DLD1 (cell line): ENCODE measurements around the gene SPTB.
"Not testable (repeated sequence)": the region's sequence is repeated elsewhere in the genome, so short reads cannot be mapped to it uniquely, and the experiment has no call there.

ENCODE experiments used
- in situ Hi-C: cut with HindIII; loops from 2 replicates; pipeline ENCODE4 v1.10.0; 2017; ENCODE audit warnings: low sequenced_read_pairs

The SPTB gene

GRCh38 chr14:64825006-64825405 is 54.7 kb downstream of the SPTB start:
- in situ Hi-C loops: no loop called here

GRCh38 chr14:64824471-64824870 is 55.2 kb downstream of the SPTB start:
- in situ Hi-C loops: no loop called here

DNA sequence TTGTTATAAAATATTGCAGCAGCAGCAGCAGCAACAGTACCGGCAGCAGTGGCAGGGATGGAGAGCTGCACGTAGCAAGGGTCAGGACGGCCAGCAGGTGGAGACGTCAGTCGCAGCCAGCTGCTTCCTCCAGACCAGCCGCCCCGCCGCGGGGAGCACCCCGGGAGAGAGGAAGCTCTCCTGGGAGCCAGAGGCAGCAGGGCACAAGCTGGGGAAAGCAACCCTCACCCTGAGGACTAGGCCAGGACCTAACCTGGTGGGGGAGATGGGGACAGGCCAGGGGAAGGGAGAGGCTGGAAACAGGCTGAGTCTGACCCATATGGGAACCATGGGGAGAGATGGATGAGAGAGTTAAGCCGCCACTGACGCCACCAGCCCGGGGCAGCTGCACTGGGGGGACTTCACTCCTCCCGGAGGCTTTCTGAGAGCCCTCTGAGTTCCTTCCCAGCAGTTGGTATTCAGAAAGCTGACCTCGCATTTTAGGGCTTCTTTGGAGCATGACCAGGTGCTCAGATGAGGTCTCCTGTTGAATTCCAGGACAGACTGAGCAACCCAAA is 56.3 kb downstream of the SPTB start:
- in situ Hi-C loops: no loop called here

DNA sequence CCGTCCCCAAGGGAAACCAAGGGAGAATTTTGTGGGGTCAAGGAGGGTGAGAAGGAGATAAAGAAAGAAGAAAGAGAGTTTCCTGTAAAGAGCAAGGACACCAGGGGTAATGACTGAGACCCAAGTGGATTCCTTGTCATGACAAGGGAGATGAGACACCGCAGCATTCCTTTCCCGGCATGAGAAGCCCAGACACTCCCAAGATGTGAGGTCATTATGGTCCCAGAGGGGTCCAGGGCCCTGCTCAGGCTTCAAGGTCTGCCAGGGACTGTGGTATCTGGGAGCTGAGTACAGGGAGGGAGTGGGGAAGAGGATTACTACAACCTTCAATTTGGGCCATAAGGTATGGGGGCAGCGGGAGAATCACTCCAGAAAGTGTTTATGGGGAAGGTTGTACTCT is 58.1 kb downstream of the SPTB start:
- in situ Hi-C loops: no loop called here

DNA sequence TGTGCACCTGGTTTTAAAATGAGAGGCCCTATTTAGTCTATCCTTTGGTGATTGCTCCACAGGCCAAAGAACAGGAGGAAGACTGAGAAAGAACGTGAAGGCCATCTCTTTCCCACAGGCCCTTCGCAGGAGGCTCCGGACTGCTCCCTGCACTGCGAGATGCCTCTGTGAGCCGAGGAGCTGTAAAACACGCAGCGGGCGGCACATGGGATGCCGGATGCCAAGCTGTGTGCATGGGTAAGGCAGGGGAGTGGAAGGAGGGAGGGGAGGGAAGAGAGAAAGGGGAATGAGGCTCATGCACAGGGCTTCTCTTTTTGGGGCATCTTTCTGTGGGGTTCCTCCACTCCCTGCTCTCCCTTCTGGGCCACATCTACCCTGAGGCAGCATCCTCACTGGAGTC is 61.6 kb downstream of the SPTB start:
- in situ Hi-C loops: no loop called here

DNA sequence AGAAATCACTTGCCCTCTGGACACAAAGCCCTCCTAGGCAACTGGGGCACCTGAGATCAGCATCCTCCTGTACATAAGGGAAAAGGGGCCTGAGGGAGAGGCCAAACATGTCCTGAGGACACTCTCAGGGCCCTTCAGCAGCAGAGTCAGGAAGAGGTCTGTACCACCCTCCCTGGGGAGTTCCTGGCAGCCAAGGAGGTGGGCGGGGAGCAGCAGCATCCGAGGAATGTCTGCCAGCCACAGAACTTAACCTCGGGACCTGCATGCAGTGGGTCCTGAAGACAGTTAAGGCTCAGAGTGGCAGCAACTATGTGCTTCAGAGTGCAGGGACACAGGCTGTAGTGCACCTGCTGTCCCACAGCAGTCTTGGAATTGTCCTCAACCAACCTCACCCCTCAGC is 62.1 kb downstream of the SPTB start:
- in situ Hi-C loops: no loop called here

- in situ Hi-C loops: no loop called here
Observed at GRCh38 chr14:64816221-64816783, 63.4 kb downstream of the SPTB start.

GRCh38 chr14:64815257-64815656 is 64.5 kb downstream of the SPTB start:
- in situ Hi-C loops: no loop called here

DNA sequence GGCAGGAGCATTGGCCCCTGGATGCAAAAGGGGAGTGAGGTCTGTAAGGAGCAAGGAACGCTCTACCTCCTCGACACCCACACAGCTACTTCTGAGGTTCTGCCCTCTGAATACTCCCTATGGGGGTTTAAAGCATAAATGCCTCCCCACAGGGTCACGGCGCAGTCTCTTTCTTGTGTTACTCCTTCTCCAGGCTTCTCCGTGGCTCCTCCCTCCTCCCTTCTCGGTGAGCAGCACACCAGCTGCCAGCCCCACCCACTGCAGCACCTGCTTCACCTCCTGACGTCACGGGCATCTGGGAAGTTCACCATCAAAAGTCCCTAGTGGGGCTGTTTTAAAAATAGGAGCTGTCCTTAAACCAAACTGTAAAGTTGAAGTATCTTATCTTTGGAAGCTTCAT is 67.3 kb downstream of the SPTB start:
- in situ Hi-C loops: no loop called here

DNA sequence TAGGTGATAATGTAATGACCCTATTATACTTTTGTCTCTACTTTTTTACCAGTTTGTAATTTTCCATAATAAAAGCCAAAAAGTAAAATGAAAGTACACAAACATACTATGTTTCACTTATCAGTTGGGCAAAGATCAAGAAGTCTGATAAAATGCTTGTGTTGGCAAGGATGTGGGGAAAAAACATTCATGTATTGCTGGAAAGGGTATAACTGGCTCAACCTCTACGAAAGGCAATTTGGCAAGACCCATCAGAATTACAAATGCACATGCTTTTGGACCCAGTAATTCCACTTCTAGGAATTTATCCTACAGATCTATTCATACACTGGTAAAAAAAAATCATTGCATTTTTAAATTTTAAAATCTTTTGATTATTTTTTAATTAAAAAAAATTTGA is 68.0 kb downstream of the SPTB start:
- in situ Hi-C loops: no loop called here

GRCh38 chr14:64808449-64808848 is 71.3 kb downstream of the SPTB start:
- in situ Hi-C loops: no loop called here

DNA sequence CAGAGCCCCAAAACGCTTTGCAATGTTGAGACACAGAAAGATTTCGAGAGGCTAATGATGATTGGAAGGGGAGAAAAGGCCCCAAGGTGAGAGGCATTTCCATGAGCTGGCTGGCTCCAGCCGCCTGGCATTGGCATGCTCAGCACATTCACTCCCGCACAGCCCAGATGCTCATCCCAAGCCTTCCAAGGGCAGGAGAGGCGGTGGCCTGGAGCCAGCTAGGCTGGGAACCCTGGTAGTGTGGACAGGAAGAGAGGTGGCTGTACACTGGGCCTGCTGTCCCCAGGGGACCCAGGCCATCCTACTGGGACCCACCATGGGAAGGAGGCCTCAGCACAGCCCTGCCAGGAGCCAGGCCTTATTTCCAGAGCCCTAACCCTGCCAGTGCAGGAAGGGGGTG is 72.2 kb downstream of the SPTB start:
- in situ Hi-C loops: no loop called here

DNA sequence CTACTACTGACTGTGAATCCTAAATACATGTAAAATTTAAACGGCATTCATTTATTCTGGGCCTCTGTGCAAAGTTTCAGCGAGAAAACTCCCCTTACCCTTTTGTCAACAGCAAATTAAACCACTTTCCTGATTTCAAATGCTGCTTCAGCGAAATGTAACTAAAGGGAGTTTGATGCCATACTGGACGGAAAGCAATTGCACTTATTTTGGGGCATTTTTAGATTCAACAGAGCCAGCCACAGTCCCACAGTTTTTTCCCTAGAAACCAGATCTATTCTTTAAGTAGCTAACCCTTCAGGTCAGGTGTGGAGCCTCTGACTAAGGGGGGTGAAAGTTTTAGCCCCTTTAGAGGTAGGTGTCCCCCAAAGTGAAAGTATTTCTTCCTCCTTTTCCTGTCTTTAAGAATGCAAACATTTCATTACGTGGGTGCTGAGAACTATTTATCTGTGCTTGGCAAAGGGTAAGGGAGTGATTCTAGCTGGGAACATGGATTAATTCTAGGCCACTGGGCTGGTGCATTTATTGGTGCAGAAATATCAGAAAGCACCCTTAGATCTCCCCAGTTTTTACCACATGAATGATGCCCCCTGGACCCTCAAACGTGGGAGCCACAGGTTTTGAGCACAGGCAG is 72.7 kb downstream of the SPTB start:
- in situ Hi-C loops: no loop called here

- in situ Hi-C loops: no loop called here
Observed at GRCh38 chr14:64806202-64806861, 73.4 kb downstream of the SPTB start.

- in situ Hi-C loops: not testable (repeated sequence)
Observed at GRCh38 chr14:64805646-64806045, 74.1 kb downstream of the SPTB start.

DNA sequence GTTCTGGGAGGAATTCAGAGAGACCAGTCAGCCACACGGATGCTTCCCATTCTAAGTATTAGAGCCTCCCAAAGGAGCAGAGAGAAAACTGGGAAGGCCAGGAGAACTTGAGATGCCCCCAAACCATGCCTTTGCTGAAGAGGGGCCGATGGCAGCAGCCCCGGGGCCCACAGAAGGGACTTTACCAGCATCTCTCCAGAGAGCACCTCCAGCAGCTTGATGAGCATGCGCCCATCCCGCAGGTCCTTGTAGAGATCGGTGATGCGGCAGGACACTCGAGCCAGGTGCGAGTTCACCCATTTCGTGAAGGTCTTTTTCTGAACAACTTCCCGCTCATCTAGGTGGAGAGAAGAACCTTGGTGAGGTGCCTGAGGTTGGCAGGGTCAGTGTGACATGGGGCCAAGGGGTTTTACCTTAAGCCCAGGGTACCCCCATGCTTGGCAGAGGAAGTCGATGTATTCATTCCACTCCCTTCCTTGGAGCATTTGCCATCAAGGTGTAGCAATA is 74.9 kb downstream of the SPTB start:
- in situ Hi-C loops: no loop called here

- in situ Hi-C loops: no loop called here
Observed at GRCh38 chr14:64801800-64802199, 77.9 kb downstream of the SPTB start.

- in situ Hi-C loops: no loop called here
Observed at GRCh38 chr14:64801046-64801445, 78.7 kb downstream of the SPTB start.

- in situ Hi-C loops: loop anchor here (25.0 kb wide), 1 partner anchor 87 kb away; the partner anchor contains the start of gene SPTB
Observed at GRCh38 chr14:64800000-64800399, 79.7 kb downstream of the SPTB start.

- in situ Hi-C loops: loop anchor here (25.0 kb wide), 1 partner anchor 88 kb away; the partner anchor contains the start of gene SPTB
Observed at GRCh38 chr14:64799555-64799954, 80.2 kb downstream of the SPTB start.

DNA sequence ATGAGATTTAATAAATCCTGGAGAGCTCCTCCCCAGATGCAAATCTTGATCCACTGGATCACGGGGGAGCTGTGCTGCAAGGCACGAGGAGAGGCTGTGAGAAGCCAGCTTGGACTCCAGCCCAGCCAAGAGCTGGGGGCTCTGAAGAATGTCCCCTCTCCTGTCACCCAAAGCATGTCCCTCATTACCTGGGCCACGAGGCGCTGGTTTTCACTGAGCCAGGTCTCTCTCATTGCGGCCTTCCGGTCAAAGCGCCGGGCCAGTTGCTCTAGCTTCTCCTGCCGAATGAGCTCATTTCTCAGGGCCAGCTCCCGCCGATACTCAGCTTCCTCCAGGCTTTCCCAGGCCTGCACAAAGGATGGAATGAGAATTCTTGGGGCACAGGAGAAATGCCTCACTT is 83.3 kb downstream of the SPTB start:
- in situ Hi-C loops: loop anchor here (25.0 kb wide), 1 partner anchor 91 kb away; the partner anchor contains the start of gene SPTB

GRCh38 chr14:64795921-64796320 is 83.8 kb downstream of the SPTB start:
- in situ Hi-C loops: loop anchor here (25.0 kb wide), 1 partner anchor 91 kb away; the partner anchor contains the start of gene SPTB
